Left lung (tissue), 10 donors: ENCODE data around the gene RAB18. TPM values are rescaled to one million over a fixed set of nuclear protein-coding genes. Genes with fewer than 3 reads are reported as not detected.

Experiments used
- ATAC-seq: fragments of 200-7000 bp; cut with Tn5 transposase; one replicate; pipeline ENCODE4 v1.9.1; 2020; ENCODE audit warnings: moderate library complexity
- DNase-seq, 4 donors: peaks; one replicate each; pipeline ENCODE4 v3.0.0-alpha.2; 2013 to 2020
- H3K27ac ChIP-seq, 2 donors: fragments of 200-600 bp; sonication (generic) in 1 of 2; one replicate each; pipeline versions ENCODE4 v1.5.0 to v1.8.0; 2020 to 2021
- H3K27me3 ChIP-seq, 2 donors: fragments of 200-600 bp; sonication (generic) in 1 of 2; one replicate each; pipeline versions ENCODE4 v1.5.0 to v1.8.0; 2020 to 2021
- H3K36me3 ChIP-seq, 2 donors: fragments of 200-600 bp; sonication (generic) in 1 of 2; one replicate each; pipeline versions ENCODE4 v1.5.0 to v1.8.0; 2020 to 2021
- H3K4me1 ChIP-seq, 2 donors: fragments of 200-600 bp; one replicate each; pipeline ENCODE4 v1.8.0; 2021
- H3K4me3 ChIP-seq, 2 donors: fragments of 200-600 bp; sonication (generic) in 1 of 2; one replicate each; pipeline versions ENCODE4 v1.5.0 to v1.8.0; 2020 to 2021; ENCODE audit warnings: mild to moderate bottlenecking in 1 of 2
- H3K9me3 ChIP-seq, 2 donors: fragments of 200-600 bp; sonication (generic) in 1 of 2; one replicate each; pipeline versions ENCODE4 v1.5.0 to v1.8.0; 2020 to 2021
- intact Hi-C, 2 donors: fragments of 100-400 bp; cut with DNase I; formaldehyde crosslinking; loops; one replicate each; pipeline versions ENCODE4 v1.11.2 to v1.14.2; 2022
- polyA plus RNA-seq, 6 donors: library from polyadenylated mRNA; unstranded; fragments of 120-200 nt; gene quantifications; one replicate each; pipeline ENCODE4 v1.2.1, GENCODE V29; 2013; ENCODE audit not compliant: insufficient read length in 6 of 6
- total RNA-seq, 2 donors: library from RNA; stranded (reverse); fragmentation: NEBNext Ultra II Directional; extraction: Animal tissue kit (Norgen Biotek cat#: 25700); gene quantifications; one replicate each; pipeline ENCODE4 v1.2.1, GENCODE V29; 2021
- TF ChIP-seq, protein P1 (sequence below), 2 donors: fragments of 200-600 bp; sonication (generic) in 1 of 2; IDR thresholded peaks; one replicate each; pipeline versions ENCODE4 v1.5.0 to v1.8.0; 2021; ENCODE audit warnings: antibody characterized with exemption in 2 of 2
- donor health status: DM: no; HTN: yes; CAD: no.
- donor health status: DM: no; HTN: no; CAD: no.

RAB18 gene
- total and polyA plus RNA-seq, 8 donors, result 80.6 to 115 (median 100) TPM

DNA sequence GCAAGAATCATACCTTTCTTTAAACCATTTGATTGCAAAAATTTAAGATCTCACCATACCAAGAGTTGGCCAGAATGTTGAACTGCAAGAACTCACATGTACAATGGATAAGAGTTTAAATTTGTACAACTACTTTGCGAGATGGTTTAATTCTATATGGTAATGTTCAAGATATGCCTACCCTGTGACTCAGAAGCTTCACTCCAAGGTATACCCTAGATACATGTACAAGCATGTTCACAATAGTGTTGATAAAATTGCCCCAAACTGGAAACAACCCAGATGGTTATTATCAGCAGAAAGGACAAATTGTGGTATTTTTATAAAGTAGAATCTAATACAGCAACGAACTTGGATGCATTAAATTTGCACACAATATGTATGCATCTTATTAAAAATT is 25.1 kb upstream of the RAB18 start:
- no peaks in the 10 kb centered on the region for H3K9me3 ChIP-seq
- peaks cover 0 to 12% of the 10 kb centered on the region in 2 donors for H3K4me1 ChIP-seq
- no peak overlapping the region for H3K4me3 ChIP-seq
- ATAC-seq (no peak), DNase-seq (no peak)
- intact Hi-C loops, result no loop called here
- H3K27ac ChIP-seq, result no peak overlapping the region
- no peaks in the 10 kb centered on the region for H3K27me3 ChIP-seq
- H3K36me3 ChIP-seq, result no peaks in the 10 kb centered on the region
- TF ChIP-seq, protein P1, sequence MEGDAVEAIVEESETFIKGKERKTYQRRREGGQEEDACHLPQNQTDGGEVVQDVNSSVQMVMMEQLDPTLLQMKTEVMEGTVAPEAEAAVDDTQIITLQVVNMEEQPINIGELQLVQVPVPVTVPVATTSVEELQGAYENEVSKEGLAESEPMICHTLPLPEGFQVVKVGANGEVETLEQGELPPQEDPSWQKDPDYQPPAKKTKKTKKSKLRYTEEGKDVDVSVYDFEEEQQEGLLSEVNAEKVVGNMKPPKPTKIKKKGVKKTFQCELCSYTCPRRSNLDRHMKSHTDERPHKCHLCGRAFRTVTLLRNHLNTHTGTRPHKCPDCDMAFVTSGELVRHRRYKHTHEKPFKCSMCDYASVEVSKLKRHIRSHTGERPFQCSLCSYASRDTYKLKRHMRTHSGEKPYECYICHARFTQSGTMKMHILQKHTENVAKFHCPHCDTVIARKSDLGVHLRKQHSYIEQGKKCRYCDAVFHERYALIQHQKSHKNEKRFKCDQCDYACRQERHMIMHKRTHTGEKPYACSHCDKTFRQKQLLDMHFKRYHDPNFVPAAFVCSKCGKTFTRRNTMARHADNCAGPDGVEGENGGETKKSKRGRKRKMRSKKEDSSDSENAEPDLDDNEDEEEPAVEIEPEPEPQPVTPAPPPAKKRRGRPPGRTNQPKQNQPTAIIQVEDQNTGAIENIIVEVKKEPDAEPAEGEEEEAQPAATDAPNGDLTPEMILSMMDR (IDR thresholded peaks at IDR 0.05), result no peak

DNA sequence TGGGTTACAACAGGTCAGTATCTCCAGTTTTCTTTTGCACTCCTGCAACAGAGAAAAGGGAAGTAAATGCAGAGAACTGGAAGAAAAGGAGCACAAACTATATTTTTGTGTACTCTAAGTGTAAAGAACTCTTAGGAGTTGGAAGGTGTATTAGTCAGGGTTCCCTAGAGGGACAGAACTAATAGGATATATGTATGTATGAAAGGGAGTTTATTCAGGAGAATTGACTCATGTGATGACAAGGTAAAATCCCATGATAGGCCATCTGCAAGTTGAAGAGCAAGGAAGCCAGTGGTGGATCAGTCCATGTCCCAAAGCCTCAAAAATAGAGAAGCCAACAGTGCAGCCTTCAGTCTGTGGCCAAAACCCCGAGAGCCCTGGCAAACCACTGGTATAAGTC is 22.6 kb upstream of the RAB18 start:
- Histone ChIP-seq H3K36me3 (no peaks in the 10 kb centered on the region), H3K9me3 (no peaks in the 10 kb centered on the region), H3K4me1 (peaks cover 0 to 12% of the 10 kb centered on the region in 2 donors), H3K27ac (peak overlapping the region in 1 of 2 donors; percentile 51), H3K27me3 (no peaks in the 10 kb centered on the region), H3K4me3 (no peak overlapping the region)
- ATAC-seq (no peak), DNase-seq (no peak)
- TF ChIP-seq, protein P1 (IDR thresholded peaks at IDR 0.05), result no peak
- intact Hi-C loops, result no loop called here

DNA sequence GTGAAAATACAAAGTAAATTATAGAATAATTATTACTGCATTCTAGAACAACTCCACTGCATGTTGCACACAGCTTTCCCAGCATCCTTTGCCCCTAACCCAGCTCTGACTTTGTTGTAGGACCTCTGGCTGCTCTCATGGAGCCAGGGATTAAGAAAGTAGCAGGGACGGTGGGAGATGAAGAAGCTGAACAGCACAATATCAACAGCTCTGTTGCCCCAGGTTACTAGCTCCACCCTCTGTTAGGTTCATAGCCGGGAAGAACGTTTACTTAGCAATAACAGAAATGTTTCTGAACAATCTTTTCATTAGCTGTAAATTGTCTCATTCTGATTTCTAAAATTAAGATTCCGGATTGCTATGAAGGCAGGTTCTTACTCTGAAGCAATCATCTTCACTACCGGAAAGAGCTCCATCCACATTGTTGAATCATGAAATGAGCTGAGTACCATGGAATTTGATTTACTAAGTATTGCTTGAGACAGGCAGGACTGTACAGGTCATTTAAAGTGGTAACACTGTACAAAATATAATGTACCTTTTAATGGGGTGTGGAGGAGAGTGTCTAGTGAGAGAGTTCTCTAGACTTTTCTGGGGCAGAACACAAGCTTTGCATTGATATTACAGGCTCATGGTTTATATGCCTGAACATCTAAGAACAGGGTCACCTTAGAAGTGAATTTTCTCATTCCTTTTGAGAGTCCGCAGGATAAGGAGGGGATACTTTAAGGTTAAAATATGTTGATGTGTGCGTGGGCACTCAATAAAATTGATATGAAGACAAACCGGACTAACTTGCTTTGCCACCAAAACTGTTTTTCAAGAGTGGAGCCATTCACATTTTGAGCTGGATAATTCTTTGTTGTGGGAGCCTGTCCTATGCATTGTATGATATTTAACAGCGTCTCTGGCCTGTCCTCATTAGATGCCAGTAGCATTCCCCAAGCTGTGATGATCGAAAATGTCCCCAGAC is 20.8 kb upstream of the RAB18 start:
- peak in 2 of 4 donors; percentile 15 to 45 for DNase-seq
- no peak overlapping the region for H3K4me3 ChIP-seq
- H3K36me3 ChIP-seq, result no peaks in the 10 kb centered on the region
- H3K27ac ChIP-seq, result peak overlapping the region; percentile 35 to 55
- no peaks in the 10 kb centered on the region for H3K9me3 ChIP-seq
- ATAC-seq, result peak; percentile 94
- H3K4me1 ChIP-seq, result peaks cover 0 to 12% of the 10 kb centered on the region in 2 donors
- TF ChIP-seq, protein P1 (IDR thresholded peaks at IDR 0.05), result no peak
- intact Hi-C loops, result no loop called here
- H3K27me3 ChIP-seq, result no peaks in the 10 kb centered on the region

DNA sequence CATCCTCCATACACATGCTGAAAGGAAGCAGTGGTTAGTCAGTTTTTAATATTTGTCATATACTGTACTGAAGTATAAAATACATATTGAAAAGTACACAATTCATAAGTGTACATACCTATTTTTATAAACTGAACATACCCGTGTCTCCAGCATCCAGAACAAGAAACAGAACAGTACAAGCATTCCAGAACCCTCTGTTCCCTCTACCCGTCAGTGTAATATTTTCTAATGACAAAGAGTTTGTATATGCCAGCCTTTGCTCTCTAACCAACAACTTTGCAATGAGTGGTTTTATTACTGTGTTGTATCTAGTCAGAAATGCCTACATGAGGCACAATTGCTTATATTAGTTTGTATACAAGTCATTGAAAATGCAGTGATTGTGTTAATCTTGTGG is 18.7 kb upstream of the RAB18 start:
- intact Hi-C loops, result no loop called here
- DNase-seq, result no peak
- TF ChIP-seq, protein P1 (IDR thresholded peaks at IDR 0.05), result no peak
- no peaks in the 10 kb centered on the region for H3K27me3 ChIP-seq
- ATAC-seq, result no peak
- H3K27ac ChIP-seq, result no peak overlapping the region
- no peak overlapping the region for H3K4me3 ChIP-seq
- peaks cover 0 to 12% of the 10 kb centered on the region in 2 donors for H3K4me1 ChIP-seq
- H3K9me3 ChIP-seq, result no peaks in the 10 kb centered on the region
- H3K36me3 ChIP-seq, result no peaks in the 10 kb centered on the region

DNA sequence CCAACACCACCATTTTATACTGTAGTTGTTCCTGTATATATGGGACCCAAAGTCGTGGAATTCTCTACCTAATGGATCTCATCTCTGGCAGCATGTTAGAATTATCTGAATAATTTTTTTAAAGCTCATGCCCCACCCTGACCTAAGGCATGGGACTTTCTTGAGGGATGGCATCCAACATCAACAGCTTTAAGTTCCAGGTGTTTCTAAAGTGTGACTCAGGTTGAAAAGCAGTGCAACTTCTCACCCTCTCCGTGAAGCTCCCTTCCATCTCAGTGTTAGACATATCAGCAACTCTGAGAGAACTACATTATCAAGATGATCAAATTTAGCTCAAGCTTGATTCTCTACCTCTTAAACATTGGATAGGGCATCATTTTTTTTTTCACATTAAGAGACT is 18.1 kb upstream of the RAB18 start:
- H3K9me3 ChIP-seq, result peaks cover 0 to 3% of the 10 kb centered on the region in 2 donors
- DNase-seq (no peak), ATAC-seq (no peak)
- no peak overlapping the region for H3K4me3 ChIP-seq
- no peaks in the 10 kb centered on the region for H3K36me3 ChIP-seq
- H3K27me3 ChIP-seq, result no peaks in the 10 kb centered on the region
- TF ChIP-seq, protein P1 (IDR thresholded peaks at IDR 0.05), result no peak
- intact Hi-C loops, result no loop called here
- H3K4me1 ChIP-seq, result peaks cover 0 to 10% of the 10 kb centered on the region in 2 donors
- no peak overlapping the region for H3K27ac ChIP-seq
